Panc1 (cell line): ENCODE results near the gene ANKRD60.

Experiments used
- POLR2AphosphoS5 ChIP-seq: IDR thresholded peaks from 2 replicates; pipeline ENCODE4 v1.6.1; 2012; ENCODE audit warnings: mild to moderate bottlenecking, low read depth, low read length, moderate library complexity
- SIN3A ChIP-seq: IDR thresholded peaks from 2 replicates; pipeline ENCODE4 v1.6.1; 2012; ENCODE audit warnings: low read depth, mild to moderate bottlenecking, low read length, moderate library complexity, borderline replicate concordance; ENCODE audit not compliant: insufficient read depth
- TCF7L2 ChIP-seq: IDR thresholded peaks from 2 replicates; pipeline ENCODE4 v1.6.1; 2011; ENCODE audit warnings: mild to moderate bottlenecking, low read depth, low read length, inconsistent platforms
- TF ChIP-seq, protein P1 (sequence below): fragments of 450-650 bp; IDR thresholded peaks from 2 replicates; pipeline ENCODE4 v1.5.1; 2017; ENCODE audit warnings: mild to moderate bottlenecking
- TF ChIP-seq, protein P2 (sequence below), 2 experiments: IDR thresholded peaks; 2 replicates each; pipeline ENCODE4 v1.6.1; 2011 to 2012; ENCODE audit warnings: low read depth in 2 of 2, control low read depth in 1 of 2, low read length in 1 of 2, mild to moderate bottlenecking in 1 of 2, moderate library complexity in 1 of 2; ENCODE audit not compliant: insufficient read depth in 1 of 2

DNA sequence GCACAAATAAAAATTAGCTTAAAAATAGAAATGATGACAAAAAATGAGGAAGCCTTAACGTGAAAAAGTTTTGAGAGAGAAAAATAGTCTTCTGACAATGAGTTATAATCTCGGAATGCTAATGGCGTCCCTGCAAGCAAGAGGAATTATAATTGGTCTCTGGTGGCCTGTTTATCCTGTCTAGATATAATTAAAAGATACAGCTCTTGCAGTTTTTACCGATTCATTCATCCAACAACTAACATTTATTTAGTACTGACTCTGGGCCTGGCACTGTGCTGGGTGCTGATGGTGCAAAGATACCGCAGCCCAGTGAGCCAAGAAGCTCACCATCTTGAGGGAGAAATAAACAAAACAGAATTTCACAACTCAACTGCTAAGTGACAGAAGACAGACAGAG lies 31.6 kb upstream of the ANKRD60 start:
- TF ChIP-seq, protein P1, sequence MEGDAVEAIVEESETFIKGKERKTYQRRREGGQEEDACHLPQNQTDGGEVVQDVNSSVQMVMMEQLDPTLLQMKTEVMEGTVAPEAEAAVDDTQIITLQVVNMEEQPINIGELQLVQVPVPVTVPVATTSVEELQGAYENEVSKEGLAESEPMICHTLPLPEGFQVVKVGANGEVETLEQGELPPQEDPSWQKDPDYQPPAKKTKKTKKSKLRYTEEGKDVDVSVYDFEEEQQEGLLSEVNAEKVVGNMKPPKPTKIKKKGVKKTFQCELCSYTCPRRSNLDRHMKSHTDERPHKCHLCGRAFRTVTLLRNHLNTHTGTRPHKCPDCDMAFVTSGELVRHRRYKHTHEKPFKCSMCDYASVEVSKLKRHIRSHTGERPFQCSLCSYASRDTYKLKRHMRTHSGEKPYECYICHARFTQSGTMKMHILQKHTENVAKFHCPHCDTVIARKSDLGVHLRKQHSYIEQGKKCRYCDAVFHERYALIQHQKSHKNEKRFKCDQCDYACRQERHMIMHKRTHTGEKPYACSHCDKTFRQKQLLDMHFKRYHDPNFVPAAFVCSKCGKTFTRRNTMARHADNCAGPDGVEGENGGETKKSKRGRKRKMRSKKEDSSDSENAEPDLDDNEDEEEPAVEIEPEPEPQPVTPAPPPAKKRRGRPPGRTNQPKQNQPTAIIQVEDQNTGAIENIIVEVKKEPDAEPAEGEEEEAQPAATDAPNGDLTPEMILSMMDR = no peak
- TF ChIP-seq TCF7L2 (no peak), SIN3A (no peak), POLR2AphosphoS5 (no peak)
- TF ChIP-seq, protein P2, sequence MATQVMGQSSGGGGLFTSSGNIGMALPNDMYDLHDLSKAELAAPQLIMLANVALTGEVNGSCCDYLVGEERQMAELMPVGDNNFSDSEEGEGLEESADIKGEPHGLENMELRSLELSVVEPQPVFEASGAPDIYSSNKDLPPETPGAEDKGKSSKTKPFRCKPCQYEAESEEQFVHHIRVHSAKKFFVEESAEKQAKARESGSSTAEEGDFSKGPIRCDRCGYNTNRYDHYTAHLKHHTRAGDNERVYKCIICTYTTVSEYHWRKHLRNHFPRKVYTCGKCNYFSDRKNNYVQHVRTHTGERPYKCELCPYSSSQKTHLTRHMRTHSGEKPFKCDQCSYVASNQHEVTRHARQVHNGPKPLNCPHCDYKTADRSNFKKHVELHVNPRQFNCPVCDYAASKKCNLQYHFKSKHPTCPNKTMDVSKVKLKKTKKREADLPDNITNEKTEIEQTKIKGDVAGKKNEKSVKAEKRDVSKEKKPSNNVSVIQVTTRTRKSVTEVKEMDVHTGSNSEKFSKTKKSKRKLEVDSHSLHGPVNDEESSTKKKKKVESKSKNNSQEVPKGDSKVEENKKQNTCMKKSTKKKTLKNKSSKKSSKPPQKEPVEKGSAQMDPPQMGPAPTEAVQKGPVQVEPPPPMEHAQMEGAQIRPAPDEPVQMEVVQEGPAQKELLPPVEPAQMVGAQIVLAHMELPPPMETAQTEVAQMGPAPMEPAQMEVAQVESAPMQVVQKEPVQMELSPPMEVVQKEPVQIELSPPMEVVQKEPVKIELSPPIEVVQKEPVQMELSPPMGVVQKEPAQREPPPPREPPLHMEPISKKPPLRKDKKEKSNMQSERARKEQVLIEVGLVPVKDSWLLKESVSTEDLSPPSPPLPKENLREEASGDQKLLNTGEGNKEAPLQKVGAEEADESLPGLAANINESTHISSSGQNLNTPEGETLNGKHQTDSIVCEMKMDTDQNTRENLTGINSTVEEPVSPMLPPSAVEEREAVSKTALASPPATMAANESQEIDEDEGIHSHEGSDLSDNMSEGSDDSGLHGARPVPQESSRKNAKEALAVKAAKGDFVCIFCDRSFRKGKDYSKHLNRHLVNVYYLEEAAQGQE (IDR thresholded peaks at IDR 0.05; ENCODE audit: insufficient read depth in 1 of 2, low read depth in 2 of 2, low read length in 1 of 2) = no peak
